Measurements from ENCODE around the gene TRPV6.

TRPV6 gene

DNA sequence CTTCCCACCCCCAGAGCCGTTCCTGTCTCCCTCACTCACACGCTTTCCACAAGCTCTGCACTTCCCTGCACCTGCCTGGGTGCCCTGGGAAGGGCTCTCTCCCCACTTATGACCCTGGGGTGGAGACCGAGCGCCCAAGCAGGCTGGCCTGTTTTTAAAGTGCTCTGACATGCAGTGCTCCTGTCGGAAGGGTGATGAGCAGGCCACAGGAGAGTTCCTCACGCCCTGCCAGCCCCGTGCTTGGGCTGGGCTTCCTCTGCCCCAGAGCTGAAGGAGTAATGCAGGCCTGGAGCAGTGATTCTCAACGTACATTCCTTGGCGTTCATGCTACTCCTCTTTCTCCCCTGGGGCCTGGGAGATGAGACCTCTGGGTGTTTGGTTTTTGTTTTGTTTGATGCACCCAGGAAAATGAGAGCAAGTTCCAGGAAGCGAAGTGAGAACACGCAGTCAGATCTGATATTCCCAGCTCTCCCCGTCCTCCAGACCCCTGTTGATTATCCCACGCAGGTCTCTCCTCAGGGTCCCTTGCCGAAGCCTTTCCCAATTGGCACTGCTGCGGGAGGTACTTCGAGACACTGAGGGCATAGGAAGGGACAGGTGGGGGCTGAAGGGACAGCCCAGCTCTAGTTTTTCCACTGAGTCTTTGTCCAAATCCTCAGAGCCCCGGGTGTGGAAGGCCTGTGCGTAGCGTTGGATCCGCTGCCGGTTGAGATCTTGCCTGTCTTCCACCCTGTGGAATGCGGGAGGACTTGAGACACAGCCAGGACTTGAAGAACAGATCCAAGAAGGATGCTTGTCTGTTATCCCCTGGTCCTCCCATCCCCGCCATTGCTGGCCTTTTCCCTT lies 14.1 kb downstream of the TRPV6 start:
- H3K4me3 ChIP-seq (ENCODE audit: low read length) = no peak overlapping the region
- peaks cover 3% of the 10 kb centered on the region; the same call in 1 of the 2 replicates for H3K36me3 ChIP-seq (ENCODE audit: insufficient read depth, low read depth, low read length)
- no peak overlapping the region for H3K9ac ChIP-seq (ENCODE audit: low read depth, low read length)
- no peaks in the 10 kb centered on the region for H3K4me1 ChIP-seq (ENCODE audit: insufficient read depth, low read length)
- no peak overlapping the region for H3K27ac ChIP-seq (ENCODE audit: low read length)
- H3K27me3 ChIP-seq (ENCODE audit: insufficient read depth, low read length) = no peaks in the 10 kb centered on the region
- no peaks in the 10 kb centered on the region for H3K9me3 ChIP-seq (ENCODE audit: insufficient read depth, low read depth, low read length)

DNA sequence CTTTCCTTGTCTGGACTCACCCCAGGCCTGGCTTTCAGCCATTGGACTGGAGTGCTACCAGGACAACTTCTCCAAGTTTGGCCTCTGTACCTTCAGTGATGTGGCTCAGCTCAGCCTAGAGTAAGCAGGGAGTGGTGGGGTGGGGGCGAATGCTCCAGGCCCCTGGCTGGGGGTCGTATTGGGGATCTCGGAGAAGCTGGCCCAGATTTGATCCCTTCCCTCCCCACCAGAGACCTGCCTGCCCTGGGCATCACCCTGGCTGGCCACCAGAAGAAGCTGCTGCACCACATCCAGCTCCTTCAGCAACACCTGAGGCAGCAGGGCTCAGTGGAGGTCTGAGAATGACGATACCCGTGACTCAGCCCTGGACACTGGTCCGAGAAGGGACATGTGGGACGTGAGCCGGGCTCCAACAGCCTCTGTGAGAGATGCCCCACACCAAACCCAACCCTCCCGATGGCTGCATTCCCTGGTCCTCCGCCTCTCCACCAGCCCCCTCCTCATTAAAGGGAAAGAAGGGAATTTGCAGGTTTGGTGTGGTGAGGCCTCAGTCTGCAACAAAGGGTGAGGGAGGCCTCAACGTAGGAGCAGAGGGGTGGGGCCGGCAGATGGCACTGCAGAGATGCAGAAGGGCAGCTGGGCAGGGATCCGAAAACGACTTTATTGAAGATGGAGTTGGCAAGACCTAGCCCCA lies 14.8 kb downstream of the TRPV6 start:
- Histone ChIP-seq H3K9ac (ENCODE audit: low read depth, low read length) (no peak overlapping the region), H3K27me3 (ENCODE audit: insufficient read depth, low read length) (no peaks in the 10 kb centered on the region), H3K36me3 (ENCODE audit: insufficient read depth, low read depth, low read length) (peaks cover 3% of the 10 kb centered on the region; the same call in 1 of the 2 replicates), H3K4me3 (ENCODE audit: low read length) (no peak overlapping the region), H3K4me1 (ENCODE audit: insufficient read depth, low read length) (no peaks in the 10 kb centered on the region), H3K27ac (ENCODE audit: low read length) (no peak overlapping the region), H3K9me3 (ENCODE audit: insufficient read depth, low read depth, low read length) (no peaks in the 10 kb centered on the region)

DNA sequence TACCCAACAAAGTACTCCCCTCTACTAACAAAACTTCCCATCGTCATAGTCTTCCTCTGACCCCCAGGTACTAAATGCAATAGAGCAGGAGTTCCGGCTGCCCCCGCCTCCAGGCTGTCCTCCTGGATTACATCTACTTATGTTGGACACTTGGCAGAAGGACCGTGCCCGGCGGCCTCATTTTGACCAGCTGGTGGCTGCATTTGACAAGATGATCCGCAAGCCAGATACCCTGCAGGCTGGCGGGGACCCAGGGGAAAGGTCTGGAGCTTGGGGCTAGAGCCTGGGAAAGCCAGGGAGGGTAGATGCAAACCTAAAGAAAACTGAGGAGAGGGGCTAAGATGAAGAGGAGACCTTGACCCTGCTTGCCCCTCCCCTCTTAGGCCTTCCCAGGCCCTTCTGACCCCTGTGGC lies 15.4 kb downstream of the TRPV6 start:
- peaks cover 3% of the 10 kb centered on the region; the same call in 1 of the 2 replicates for H3K36me3 ChIP-seq (ENCODE audit: insufficient read depth, low read depth, low read length)

GRCh38 chr7:142869434-142869833 lies 16.1 kb downstream of the TRPV6 start:
- Histone ChIP-seq H3K9me3 (ENCODE audit: insufficient read depth, low read depth, low read length) (no peaks in the 10 kb centered on the region), H3K27me3 (ENCODE audit: insufficient read depth, low read length) (no peaks in the 10 kb centered on the region), H3K4me1 (ENCODE audit: insufficient read depth, low read length) (no peaks in the 10 kb centered on the region), H3K9ac (ENCODE audit: low read depth, low read length) (no peak overlapping the region), H3K27ac (ENCODE audit: low read length) (no peak overlapping the region), H3K36me3 (ENCODE audit: insufficient read depth, low read depth, low read length) (peaks cover 3% of the 10 kb centered on the region; the same call in 1 of the 2 replicates), H3K4me3 (ENCODE audit: low read length) (no peak overlapping the region)

More for the DNA sequence above, 15.4 kb downstream of the TRPV6 start:
- Histone ChIP-seq H3K4me3 (ENCODE audit: low read length) (no peak overlapping the region), H3K27me3 (ENCODE audit: insufficient read depth, low read length) (no peaks in the 10 kb centered on the region), H3K9ac (ENCODE audit: low read depth, low read length) (no peak overlapping the region), H3K9me3 (ENCODE audit: insufficient read depth, low read depth, low read length) (no peaks in the 10 kb centered on the region), H3K4me1 (ENCODE audit: insufficient read depth, low read length) (no peaks in the 10 kb centered on the region), H3K27ac (ENCODE audit: low read length) (no peak overlapping the region)

DNA sequence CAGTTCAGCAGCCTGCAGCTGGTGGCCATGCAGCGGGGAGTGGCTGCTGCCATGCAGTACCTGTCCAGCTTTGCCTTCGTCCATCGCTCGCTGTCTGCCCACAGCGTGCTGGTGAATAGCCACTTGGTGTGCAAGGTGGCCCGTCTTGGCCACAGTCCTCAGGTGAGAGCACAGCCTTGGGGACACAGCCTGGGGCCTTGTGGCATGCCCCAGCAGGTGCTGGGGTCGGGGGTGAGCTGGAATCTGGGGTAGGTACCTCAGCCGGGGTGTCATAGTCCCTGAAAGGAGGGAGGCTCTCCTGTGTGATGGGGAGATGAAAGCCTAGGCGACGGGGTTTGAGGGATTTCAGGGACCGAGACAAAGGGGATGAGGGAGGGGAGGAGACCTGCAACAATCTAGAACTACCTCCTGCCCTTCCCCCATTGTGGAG lies 16.5 kb downstream of the TRPV6 start:
- H3K9me3 ChIP-seq (ENCODE audit: insufficient read depth, low read depth, low read length) = no peaks in the 10 kb centered on the region
- no peaks in the 10 kb centered on the region for H3K27me3 ChIP-seq (ENCODE audit: insufficient read depth, low read length)
- H3K27ac ChIP-seq (ENCODE audit: low read length) = no peak overlapping the region
- H3K9ac ChIP-seq (ENCODE audit: low read depth, low read length) = no peak overlapping the region
- H3K36me3 ChIP-seq (ENCODE audit: insufficient read depth, low read depth, low read length) = peaks cover 3% of the 10 kb centered on the region; the same call in 1 of the 2 replicates
- no peak overlapping the region for H3K4me3 ChIP-seq (ENCODE audit: low read length)
- H3K4me1 ChIP-seq (ENCODE audit: insufficient read depth, low read length) = no peaks in the 10 kb centered on the region

DNA sequence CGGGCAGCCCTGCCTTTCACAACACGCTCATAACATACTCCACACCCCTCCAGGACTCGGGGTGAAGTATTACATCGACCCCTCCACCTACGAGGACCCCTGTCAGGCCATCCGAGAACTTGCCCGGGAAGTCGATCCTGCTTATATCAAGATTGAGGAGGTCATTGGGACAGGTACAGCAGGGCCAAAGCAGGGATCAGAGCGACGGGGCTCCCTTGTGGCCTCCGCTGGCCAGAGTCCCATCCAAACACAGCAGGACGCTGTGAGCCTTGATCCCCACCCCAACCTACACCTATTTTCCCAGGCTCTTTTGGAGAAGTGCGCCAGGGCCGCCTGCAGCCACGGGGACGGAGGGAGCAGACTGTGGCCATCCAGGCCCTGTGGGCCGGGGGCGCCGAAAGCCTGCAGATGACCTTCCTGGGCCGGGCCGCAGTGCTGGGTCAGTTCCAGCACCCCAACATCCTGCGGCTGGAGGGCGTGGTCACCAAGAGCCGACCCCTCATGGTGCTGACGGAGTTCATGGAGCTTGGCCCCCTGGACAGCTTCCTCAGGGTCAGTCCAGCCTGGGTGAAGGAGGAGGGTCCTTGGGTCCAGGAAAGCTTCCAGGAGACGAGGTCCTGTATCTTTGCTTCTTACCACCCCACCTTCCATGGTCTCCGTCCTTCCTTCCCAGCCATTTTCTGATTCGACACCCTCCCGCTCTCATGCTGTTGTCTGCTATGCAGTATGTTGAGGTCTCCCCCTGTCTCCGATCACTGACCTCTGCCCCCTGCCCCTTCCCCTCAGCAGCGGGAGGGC lies 17.2 kb downstream of the TRPV6 start:
- Histone ChIP-seq H3K9me3 (ENCODE audit: insufficient read depth, low read depth, low read length) (no peaks in the 10 kb centered on the region), H3K9ac (ENCODE audit: low read depth, low read length) (no peak overlapping the region), H3K4me1 (ENCODE audit: insufficient read depth, low read length) (no peaks in the 10 kb centered on the region), H3K36me3 (ENCODE audit: insufficient read depth, low read depth, low read length) (peaks cover 3% of the 10 kb centered on the region; the same call in 1 of the 2 replicates), H3K27me3 (ENCODE audit: insufficient read depth, low read length) (no peaks in the 10 kb centered on the region), H3K4me3 (ENCODE audit: low read length) (no peak overlapping the region), H3K27ac (ENCODE audit: low read length) (no peak overlapping the region)

GRCh38 chr7:142867398-142868187 lies 18.0 kb downstream of the TRPV6 start:
- H3K9ac ChIP-seq (ENCODE audit: low read depth, low read length) = no peak overlapping the region
- H3K27me3 ChIP-seq (ENCODE audit: insufficient read depth, low read length) = no peaks in the 10 kb centered on the region
- H3K9me3 ChIP-seq (ENCODE audit: insufficient read depth, low read depth, low read length) = no peaks in the 10 kb centered on the region
- peaks cover 7% of the 10 kb centered on the region; the same call in 1 of the 2 replicates for H3K4me1 ChIP-seq (ENCODE audit: insufficient read depth, low read length)
- no peak overlapping the region for H3K27ac ChIP-seq (ENCODE audit: low read length)
- peaks cover 3% of the 10 kb centered on the region for H3K36me3 ChIP-seq (ENCODE audit: insufficient read depth, low read depth, low read length)
- no peak overlapping the region for H3K4me3 ChIP-seq (ENCODE audit: low read length)

DNA sequence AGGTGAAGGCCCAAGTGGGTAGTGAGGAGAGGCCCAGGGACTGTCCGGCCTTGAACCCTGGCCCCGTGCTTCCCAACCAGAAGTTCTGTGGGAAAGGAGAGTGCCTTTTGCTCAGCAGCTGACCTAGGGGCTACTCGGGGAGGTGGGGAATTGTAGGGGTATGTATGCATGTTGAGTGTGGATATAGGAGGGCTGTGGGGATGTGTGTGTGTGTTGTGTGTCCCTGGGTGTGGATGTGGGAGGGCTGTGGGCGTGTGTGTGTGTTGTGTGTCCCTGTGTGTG lies 18.5 kb downstream of the TRPV6 start:
- Histone ChIP-seq H3K4me1 (ENCODE audit: insufficient read depth, low read length) (peaks cover 12% of the 10 kb centered on the region; the same call in 1 of the 2 replicates), H3K9ac (ENCODE audit: low read depth, low read length) (no peak overlapping the region), H3K9me3 (ENCODE audit: insufficient read depth, low read depth, low read length) (no peaks in the 10 kb centered on the region), H3K27ac (ENCODE audit: low read length) (no peak overlapping the region), H3K36me3 (ENCODE audit: insufficient read depth, low read depth, low read length) (peaks cover 3% of the 10 kb centered on the region), H3K4me3 (ENCODE audit: low read length) (no peak overlapping the region), H3K27me3 (ENCODE audit: insufficient read depth, low read length) (no peaks in the 10 kb centered on the region)

DNA sequence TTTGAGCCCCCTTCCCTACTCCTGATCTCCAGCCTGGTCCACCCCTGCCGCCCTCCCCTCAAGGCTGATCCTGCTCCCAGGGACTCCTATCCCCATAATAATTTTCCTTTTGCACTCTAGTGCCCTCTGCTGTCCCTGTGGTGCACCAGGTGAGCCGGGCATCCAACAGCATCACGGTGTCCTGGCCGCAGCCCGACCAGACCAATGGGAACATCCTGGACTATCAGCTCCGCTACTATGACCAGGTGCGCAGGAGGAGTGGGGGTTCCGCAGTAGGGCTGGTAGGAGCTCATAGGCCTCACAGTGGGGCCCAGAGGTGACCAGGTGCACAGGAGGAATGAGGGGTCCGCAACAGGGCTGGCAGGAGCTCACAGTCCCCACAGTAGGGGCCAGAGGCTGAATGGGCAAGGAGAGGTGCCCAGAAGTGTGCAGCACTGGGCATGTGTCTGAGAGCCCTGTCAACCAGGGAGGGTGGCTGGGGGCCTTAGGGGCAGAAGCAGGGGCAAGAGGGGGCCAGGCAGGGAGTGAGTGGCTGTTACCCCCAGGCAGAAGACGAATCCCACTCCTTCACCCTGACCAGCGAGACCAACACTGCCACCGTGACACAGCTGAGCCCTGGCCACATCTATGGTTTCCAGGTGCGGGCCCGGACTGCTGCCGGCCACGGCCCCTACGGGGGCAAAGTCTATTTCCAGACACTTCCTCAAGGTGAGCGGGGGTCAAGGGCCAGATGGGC lies 19.0 kb downstream of the TRPV6 start:
- Histone ChIP-seq H3K27me3 (ENCODE audit: insufficient read depth, low read length) (no peaks in the 10 kb centered on the region), H3K27ac (ENCODE audit: low read length) (no peak overlapping the region), H3K9ac (ENCODE audit: low read depth, low read length) (no peak overlapping the region), H3K4me3 (ENCODE audit: low read length) (no peak overlapping the region), H3K36me3 (ENCODE audit: insufficient read depth, low read depth, low read length) (peaks cover 3% of the 10 kb centered on the region), H3K4me1 (ENCODE audit: insufficient read depth, low read length) (peaks cover 16% of the 10 kb centered on the region; the same call in 1 of the 2 replicates), H3K9me3 (ENCODE audit: insufficient read depth, low read depth, low read length) (no peaks in the 10 kb centered on the region)

DNA sequence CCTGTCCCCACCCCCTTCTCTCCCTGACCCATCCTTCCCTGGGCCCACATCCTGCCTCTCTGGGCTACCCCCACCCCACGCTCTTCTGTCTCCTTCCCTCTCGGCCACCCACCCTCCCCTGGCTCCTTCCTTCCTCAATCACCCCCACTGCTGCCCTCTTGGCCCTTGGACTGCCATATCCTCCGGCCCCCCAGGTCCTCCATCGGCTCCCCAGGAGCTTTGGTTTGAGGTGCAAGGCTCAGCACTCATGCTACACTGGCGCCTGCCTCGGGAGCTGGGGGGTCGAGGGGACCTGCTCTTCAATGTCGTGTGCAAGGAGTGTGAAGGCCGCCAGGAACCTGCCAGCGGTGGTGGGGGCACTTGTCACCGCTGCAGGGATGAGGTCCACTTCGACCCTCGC lies 19.8 kb downstream of the TRPV6 start:
- Histone ChIP-seq H3K27me3 (ENCODE audit: insufficient read depth, low read length) (no peaks in the 10 kb centered on the region), H3K9me3 (ENCODE audit: insufficient read depth, low read depth, low read length) (no peaks in the 10 kb centered on the region), H3K4me1 (ENCODE audit: insufficient read depth, low read length) (peaks cover 18% of the 10 kb centered on the region; the same call in 1 of the 2 replicates), H3K9ac (ENCODE audit: low read depth, low read length) (no peak overlapping the region), H3K4me3 (ENCODE audit: low read length) (no peak overlapping the region), H3K27ac (ENCODE audit: low read length) (no peak overlapping the region), H3K36me3 (ENCODE audit: insufficient read depth, low read depth, low read length) (no peaks in the 10 kb centered on the region; the same call in none of the 2 replicates)

Data from iPS-20b (cell line).